Measurements from ENCODE around the gene CDC42EP1. TPM values are rescaled to one million over a fixed set of nuclear protein-coding genes. Genes with fewer than 3 reads are reported as not detected.

Gene CDC42EP1
- total and polyA plus RNA-seq, 2 experiments from 2014 or later, result 7.7 to 10.2 TPM

DNA sequence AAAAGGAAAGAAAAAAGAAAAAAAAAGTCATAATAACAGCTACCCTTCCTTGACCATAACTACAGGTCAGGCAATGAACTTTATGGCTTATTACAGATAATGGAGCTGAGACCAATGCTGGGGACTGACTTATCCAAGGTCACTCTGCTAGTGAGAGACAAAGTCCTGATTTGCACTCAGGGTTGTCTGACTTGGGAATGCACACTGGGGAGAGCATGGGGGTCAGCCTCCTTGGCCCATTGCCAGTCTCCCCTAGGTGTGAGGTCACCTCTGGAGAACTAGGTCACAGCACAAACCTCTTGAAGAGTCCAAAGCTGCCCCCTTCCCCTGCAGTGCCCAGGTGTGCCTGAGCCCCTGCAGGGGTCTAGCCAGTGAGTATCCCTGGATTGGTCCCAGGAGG is 5.3 kb upstream of the CDC42EP1 start:
- peaks cover 41% of the 10 kb centered on the region for H3K27me3 Mint-ChIP-seq (ENCODE audit: insufficient read depth, low read depth, poor library complexity)

More for the DNA sequence above, 5.3 kb upstream of the CDC42EP1 start:
- H2AFZ ChIP-seq, result no peak overlapping the region
- H4K20me1 ChIP-seq (replicated peaks; ENCODE audit: insufficient read depth), result no peaks in the 10 kb centered on the region
- no peak overlapping the region for H3K27ac Mint-ChIP-seq
- no peaks in the 10 kb centered on the region for H3K36me3 ChIP-seq (ENCODE audit: insufficient read depth)
- H3K4me1 Mint-ChIP-seq, result peaks cover 48% of the 10 kb centered on the region
- H3K27ac ChIP-seq (ENCODE audit: low read depth), result no peak overlapping the region
- peaks cover 31% of the 10 kb centered on the region for H3K27me3 ChIP-seq (ENCODE audit: insufficient read depth)
- H3K9me2 ChIP-seq (ENCODE audit: insufficient read depth), result no peaks in the 10 kb centered on the region
- no peak overlapping the region for H3K4me3 Mint-ChIP-seq
- no peak for DNase-seq (ENCODE audit: low spot score)
- peaks cover 35% of the 10 kb centered on the region for H3K4me1 ChIP-seq (ENCODE audit: insufficient read depth)
- no peak overlapping the region for H3K4me3 ChIP-seq
- ATAC-seq, result no peak
- H3K36me3 Mint-ChIP-seq (ENCODE audit: low read depth), result no peaks in the 10 kb centered on the region
- H3K9me3 Mint-ChIP-seq, result no peaks in the 10 kb centered on the region; the same call in 2 of the 3 replicates
- no peaks in the 10 kb centered on the region for H3K79me2 ChIP-seq (replicated peaks; ENCODE audit: insufficient read depth)
- no peak overlapping the region for H3K4me2 ChIP-seq
- TF ChIP-seq NANOG (IDR thresholded peaks at IDR 0.05; ENCODE audit: borderline replicate concordance) (no peak), ZNF331 (CRISPR knock-in tag; IDR thresholded peaks at IDR 0.05; ENCODE audit: low read depth) (no peak), ZNF114 (CRISPR knock-in tag; IDR thresholded peaks at IDR 0.05) (no peak), EZH2phosphoT487 (IDR thresholded peaks at IDR 0.05; ENCODE audit: unreplicated experiment) (no peak), POLR2AphosphoS5 (IDR thresholded peaks at IDR 0.05; ENCODE audit: low read depth) (no peak), JUNB (IDR thresholded peaks at IDR 0.05; ENCODE audit: unreplicated experiment) (no peak), EZH2 (IDR thresholded peaks at IDR 0.05; ENCODE audit: low read depth, unreplicated experiment) (no peak), STAT1 (IDR thresholded peaks at IDR 0.05; ENCODE audit: unreplicated experiment) (no peak), CREB1 (CRISPR knock-in tag; IDR thresholded peaks at IDR 0.05; ENCODE audit: low read depth) (no peak)
- TF ChIP-seq, protein P1, sequence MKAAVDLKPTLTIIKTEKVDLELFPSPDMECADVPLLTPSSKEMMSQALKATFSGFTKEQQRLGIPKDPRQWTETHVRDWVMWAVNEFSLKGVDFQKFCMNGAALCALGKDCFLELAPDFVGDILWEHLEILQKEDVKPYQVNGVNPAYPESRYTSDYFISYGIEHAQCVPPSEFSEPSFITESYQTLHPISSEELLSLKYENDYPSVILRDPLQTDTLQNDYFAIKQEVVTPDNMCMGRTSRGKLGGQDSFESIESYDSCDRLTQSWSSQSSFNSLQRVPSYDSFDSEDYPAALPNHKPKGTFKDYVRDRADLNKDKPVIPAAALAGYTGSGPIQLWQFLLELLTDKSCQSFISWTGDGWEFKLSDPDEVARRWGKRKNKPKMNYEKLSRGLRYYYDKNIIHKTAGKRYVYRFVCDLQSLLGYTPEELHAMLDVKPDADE (IDR thresholded peaks at IDR 0.05), result no peak
- TF ChIP-seq, protein P2, sequence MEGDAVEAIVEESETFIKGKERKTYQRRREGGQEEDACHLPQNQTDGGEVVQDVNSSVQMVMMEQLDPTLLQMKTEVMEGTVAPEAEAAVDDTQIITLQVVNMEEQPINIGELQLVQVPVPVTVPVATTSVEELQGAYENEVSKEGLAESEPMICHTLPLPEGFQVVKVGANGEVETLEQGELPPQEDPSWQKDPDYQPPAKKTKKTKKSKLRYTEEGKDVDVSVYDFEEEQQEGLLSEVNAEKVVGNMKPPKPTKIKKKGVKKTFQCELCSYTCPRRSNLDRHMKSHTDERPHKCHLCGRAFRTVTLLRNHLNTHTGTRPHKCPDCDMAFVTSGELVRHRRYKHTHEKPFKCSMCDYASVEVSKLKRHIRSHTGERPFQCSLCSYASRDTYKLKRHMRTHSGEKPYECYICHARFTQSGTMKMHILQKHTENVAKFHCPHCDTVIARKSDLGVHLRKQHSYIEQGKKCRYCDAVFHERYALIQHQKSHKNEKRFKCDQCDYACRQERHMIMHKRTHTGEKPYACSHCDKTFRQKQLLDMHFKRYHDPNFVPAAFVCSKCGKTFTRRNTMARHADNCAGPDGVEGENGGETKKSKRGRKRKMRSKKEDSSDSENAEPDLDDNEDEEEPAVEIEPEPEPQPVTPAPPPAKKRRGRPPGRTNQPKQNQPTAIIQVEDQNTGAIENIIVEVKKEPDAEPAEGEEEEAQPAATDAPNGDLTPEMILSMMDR (conservative IDR thresholded peaks at IDR 0.05; ENCODE audit: low read depth in 2 of 2), result no peak
- TF ChIP-seq, protein P3, sequence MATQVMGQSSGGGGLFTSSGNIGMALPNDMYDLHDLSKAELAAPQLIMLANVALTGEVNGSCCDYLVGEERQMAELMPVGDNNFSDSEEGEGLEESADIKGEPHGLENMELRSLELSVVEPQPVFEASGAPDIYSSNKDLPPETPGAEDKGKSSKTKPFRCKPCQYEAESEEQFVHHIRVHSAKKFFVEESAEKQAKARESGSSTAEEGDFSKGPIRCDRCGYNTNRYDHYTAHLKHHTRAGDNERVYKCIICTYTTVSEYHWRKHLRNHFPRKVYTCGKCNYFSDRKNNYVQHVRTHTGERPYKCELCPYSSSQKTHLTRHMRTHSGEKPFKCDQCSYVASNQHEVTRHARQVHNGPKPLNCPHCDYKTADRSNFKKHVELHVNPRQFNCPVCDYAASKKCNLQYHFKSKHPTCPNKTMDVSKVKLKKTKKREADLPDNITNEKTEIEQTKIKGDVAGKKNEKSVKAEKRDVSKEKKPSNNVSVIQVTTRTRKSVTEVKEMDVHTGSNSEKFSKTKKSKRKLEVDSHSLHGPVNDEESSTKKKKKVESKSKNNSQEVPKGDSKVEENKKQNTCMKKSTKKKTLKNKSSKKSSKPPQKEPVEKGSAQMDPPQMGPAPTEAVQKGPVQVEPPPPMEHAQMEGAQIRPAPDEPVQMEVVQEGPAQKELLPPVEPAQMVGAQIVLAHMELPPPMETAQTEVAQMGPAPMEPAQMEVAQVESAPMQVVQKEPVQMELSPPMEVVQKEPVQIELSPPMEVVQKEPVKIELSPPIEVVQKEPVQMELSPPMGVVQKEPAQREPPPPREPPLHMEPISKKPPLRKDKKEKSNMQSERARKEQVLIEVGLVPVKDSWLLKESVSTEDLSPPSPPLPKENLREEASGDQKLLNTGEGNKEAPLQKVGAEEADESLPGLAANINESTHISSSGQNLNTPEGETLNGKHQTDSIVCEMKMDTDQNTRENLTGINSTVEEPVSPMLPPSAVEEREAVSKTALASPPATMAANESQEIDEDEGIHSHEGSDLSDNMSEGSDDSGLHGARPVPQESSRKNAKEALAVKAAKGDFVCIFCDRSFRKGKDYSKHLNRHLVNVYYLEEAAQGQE (IDR thresholded peaks at IDR 0.05; ENCODE audit: unreplicated experiment), result no peak
- TF ChIP-seq, protein P4, sequence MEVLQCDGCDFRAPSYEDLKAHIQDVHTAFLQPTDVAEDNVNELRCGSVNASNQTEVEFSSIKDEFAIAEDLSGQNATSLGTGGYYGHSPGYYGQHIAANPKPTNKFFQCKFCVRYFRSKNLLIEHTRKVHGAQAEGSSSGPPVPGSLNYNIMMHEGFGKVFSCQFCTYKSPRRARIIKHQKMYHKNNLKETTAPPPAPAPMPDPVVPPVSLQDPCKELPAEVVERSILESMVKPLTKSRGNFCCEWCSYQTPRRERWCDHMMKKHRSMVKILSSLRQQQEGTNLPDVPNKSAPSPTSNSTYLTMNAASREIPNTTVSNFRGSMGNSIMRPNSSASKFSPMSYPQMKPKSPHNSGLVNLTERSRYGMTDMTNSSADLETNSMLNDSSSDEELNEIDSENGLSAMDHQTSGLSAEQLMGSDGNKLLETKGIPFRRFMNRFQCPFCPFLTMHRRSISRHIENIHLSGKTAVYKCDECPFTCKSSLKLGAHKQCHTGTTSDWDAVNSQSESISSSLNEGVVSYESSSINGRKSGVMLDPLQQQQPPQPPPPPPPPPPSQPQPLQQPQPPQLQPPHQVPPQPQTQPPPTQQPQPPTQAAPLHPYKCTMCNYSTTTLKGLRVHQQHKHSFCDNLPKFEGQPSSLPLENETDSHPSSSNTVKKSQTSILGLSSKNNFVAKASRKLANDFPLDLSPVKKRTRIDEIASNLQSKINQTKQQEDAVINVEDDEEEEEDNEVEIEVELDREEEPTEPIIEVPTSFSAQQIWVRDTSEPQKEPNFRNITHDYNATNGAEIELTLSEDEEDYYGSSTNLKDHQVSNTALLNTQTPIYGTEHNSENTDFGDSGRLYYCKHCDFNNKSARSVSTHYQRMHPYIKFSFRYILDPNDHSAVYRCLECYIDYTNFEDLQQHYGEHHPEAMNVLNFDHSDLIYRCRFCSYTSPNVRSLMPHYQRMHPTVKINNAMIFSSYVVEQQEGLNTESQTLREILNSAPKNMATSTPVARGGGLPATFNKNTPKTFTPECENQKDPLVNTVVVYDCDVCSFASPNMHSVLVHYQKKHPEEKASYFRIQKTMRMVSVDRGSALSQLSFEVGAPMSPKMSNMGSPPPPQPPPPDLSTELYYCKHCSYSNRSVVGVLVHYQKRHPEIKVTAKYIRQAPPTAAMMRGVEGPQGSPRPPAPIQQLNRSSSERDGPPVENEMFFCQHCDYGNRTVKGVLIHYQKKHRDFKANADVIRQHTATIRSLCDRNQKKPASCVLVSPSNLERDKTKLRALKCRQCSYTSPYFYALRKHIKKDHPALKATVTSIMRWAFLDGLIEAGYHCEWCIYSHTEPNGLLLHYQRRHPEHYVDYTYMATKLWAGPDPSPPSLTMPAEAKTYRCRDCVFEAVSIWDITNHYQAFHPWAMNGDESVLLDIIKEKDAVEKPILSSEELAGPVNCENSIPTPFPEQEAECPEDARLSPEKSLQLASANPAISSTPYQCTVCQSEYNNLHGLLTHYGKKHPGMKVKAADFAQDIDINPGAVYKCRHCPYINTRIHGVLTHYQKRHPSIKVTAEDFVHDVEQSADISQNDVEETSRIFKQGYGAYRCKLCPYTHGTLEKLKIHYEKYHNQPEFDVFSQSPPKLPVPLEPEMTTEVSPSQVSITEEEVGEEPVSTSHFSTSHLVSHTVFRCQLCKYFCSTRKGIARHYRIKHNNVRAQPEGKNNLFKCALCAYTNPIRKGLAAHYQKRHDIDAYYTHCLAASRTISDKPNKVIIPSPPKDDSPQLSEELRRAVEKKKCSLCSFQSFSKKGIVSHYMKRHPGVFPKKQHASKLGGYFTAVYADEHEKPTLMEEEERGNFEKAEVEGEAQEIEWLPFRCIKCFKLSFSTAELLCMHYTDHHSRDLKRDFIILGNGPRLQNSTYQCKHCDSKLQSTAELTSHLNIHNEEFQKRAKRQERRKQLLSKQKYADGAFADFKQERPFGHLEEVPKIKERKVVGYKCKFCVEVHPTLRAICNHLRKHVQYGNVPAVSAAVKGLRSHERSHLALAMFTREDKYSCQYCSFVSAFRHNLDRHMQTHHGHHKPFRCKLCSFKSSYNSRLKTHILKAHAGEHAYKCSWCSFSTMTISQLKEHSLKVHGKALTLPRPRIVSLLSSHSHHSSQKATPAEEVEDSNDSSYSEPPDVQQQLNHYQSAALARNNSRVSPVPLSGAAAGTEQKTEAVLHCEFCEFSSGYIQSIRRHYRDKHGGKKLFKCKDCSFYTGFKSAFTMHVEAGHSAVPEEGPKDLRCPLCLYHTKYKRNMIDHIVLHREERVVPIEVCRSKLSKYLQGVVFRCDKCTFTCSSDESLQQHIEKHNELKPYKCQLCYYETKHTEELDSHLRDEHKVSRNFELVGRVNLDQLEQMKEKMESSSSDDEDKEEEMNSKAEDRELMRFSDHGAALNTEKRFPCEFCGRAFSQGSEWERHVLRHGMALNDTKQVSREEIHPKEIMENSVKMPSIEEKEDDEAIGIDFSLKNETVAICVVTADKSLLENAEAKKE (CRISPR knock-in tag; IDR thresholded peaks at IDR 0.05), result no peak
- peaks cover 19% of the 10 kb centered on the region for H3F3A ChIP-seq (replicated peaks; ENCODE audit: low read depth)
